SH-SY5Y (cell line): Measurements from ENCODE around the gene MFSD2B.

Experiments used
- GATA2 ChIP-seq: IDR thresholded peaks from 2 replicates; pipeline ENCODE4 v1.6.1; 2011; ENCODE audit warnings: mild to moderate bottlenecking, low read depth, low read length
- GATA3 ChIP-seq: IDR thresholded peaks from 2 replicates; pipeline ENCODE4 v1.6.1; 2011; ENCODE audit warnings: low read depth, mild to moderate bottlenecking, low read length, moderate library complexity

- TF ChIP-seq GATA2 (no peak), GATA3 (no peak)
Observed at GRCh38 chr2:24022324-24022974, 12.6 kb downstream of the MFSD2B start.
